HG03378 (cell line): Measurements from ENCODE around the gene NOVA2.

Experiments
- ATAC-seq: cut with Tn5 transposase; IDR thresholded peaks from one replicate; pipeline ENCODE4 v1.9.1; 2021; ENCODE audit warnings: mild to moderate bottlenecking, moderate library complexity; ENCODE audit not compliant: unreplicated experiment

The NOVA2 gene

GRCh38 chr19:45929247-45929646 is 44.4 kb downstream of the NOVA2 start:
- no peak for ATAC-seq

- ATAC-seq, result no peak
These were observed 46.0 kb downstream of the NOVA2 start for GRCh38 chr19:45927565-45928261.

GRCh38 chr19:45924891-45925447 is 48.7 kb downstream of the NOVA2 start:
- ATAC-seq, result no peak

- ATAC-seq, result no peak
These were observed 51.4 kb downstream of the NOVA2 start for GRCh38 chr19:45922281-45922680.

- ATAC-seq, result no peak
These were observed 53.2 kb downstream of the NOVA2 start for GRCh38 chr19:45920458-45920857.

GRCh38 chr19:45919678-45920077 is 54.0 kb downstream of the NOVA2 start:
- ATAC-seq, result no peak

GRCh38 chr19:45918721-45919120 is 54.9 kb downstream of the NOVA2 start:
- ATAC-seq, result no peak

- no peak for ATAC-seq
These were observed 56.1 kb downstream of the NOVA2 start for GRCh38 chr19:45917421-45918091.

- ATAC-seq, result no peak
These were observed 59.5 kb downstream of the NOVA2 start, which contains the start of gene NANOS2 for GRCh38 chr19:45913874-45914830. TSS of gene NANOS2 (minus strand) at chr19:45914778. CDS start at chr19:45914693, 85 bp downstream.

GRCh38 chr19:45911291-45911690 is 62.4 kb downstream of the NOVA2 start:
- no peak for ATAC-seq

- no peak for ATAC-seq
These were observed 64.7 kb downstream of the NOVA2 start for GRCh38 chr19:45908956-45909355.

GRCh38 chr19:45906221-45906620 is 67.4 kb downstream of the NOVA2 start:
- ATAC-seq, result no peak

- no peak for ATAC-seq
These were observed 68.7 kb downstream of the NOVA2 start for GRCh38 chr19:45905011-45905410.

- ATAC-seq, result peak; percentile 86
These were observed 70.7 kb downstream of the NOVA2 start for GRCh38 chr19:45902651-45903625.

GRCh38 chr19:45901912-45902650 is 71.6 kb downstream of the NOVA2 start, which contains the start of gene MYPOP:
TSS of gene MYPOP (minus strand) at chr19:45902613. CDS start at chr19:45901773, 840 bp downstream.
- no peak for ATAC-seq

GRCh38 chr19:45901432-45901911 is 72.2 kb downstream of the NOVA2 start:
- ATAC-seq, result no peak

- no peak for ATAC-seq
These were observed 72.8 kb downstream of the NOVA2 start for GRCh38 chr19:45900738-45901431.

GRCh38 chr19:45899919-45900589 is 73.6 kb downstream of the NOVA2 start:
- no peak for ATAC-seq
